ENCODE data around the gene KCNN2.
A peak's percentile ranks its signal among the peaks of the same experiment; 100 is the strongest.

KCNN2 gene

DNA sequence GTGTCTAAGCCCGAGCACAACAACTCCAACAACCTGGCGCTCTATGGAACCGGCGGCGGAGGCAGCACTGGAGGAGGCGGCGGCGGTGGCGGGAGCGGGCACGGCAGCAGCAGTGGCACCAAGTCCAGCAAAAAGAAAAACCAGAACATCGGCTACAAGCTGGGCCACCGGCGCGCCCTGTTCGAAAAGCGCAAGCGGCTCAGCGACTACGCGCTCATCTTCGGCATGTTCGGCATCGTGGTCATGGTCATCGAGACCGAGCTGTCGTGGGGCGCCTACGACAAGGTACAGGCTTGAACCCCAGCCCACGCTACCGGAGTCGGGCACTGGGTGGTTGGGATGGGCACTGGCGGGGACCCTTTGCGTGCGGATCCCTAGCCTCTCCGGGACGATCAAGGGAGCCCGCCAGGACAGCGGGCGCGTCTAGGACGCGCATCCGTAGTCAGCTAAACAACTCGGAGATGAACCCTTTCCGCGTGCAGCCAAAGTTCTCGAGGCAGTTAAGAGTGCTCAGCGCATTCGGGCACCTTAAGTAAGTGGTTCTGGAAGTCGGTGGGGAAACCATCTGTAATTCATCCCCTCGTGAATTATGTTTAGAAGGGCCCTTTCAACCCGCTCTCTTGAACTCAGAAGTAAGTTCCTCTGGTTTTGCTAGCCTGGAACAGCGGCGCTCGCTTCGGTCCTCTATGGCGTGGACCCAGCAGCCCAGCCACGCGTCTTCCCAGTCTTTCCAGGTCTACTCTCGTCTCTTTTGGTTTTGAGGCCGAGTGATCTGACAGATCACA lies 1.3 kb downstream of the KCNN2 start:
- no peak for DNase-seq

- no peak for DNase-seq
Measured at GRCh38 chr5:114363837-114364236, 2.0 kb downstream of the KCNN2 start.

- DNase-seq = no peak
Measured at GRCh38 chr5:114367029-114367428, 5.2 kb downstream of the KCNN2 start.

DNA sequence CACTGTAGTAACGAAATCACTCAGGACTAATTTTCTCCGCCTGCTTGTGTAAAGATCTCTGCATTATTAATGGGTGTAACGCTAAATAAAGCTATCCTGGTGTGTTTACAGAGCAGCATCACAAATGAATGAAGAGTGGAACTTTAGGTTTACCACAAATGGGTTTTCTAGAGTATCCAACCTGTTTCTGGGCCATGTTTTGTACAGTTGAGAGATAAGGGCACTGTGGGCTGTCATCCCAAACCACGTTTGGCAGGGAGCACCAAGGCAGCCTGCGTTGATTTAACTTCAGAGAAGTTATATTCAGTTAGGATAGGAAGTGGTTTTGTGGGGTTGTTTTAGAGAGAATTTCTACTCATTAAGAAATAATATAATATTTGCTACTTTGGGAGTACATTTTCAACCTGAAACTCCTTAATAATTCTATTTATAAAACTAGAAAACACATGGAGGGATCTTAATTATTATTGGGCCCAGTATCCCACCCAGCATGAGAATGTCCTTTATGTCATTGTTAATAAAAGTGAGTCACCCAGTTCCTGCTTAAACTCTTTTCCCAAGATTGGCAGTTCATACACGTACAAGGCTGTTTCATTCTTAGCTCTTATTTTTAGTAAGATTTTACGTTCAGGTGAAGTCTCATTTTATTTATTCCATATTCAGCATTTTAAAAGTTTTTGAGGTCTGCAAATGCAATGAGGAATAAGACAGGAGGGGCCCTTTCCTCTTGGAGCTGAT lies 8.0 kb downstream of the KCNN2 start:
- no peak for DNase-seq

- DNase-seq = no peak
Measured at GRCh38 chr5:114377050-114377844, 15.4 kb downstream of the KCNN2 start.

GRCh38 chr5:114377946-114378345 lies 16.1 kb downstream of the KCNN2 start:
- DNase-seq = no peak

GRCh38 chr5:114380721-114381120 lies 18.9 kb downstream of the KCNN2 start:
- DNase-seq = no peak

DNA sequence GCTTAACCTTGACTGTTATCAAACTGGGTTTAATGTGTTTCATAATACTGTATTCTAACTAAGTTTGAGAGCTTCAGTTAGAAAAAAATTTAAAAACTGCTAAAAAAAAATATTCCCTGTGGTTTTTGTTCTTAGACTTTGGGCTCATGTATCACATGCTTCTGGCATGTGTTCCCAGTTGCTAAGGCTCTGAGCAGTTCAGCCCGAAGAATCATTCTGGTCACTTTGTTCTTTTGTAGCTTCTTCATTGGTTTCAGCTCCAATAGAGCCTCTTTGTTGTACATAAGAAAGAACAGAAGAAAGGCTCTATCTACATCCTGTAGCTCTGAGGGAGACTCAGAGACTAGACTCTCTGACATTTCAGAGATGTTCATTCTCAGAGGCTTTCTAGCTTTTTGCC lies 25.6 kb downstream of the KCNN2 start:
- DNase-seq = no peak

GRCh38 chr5:114390431-114390830 lies 28.6 kb downstream of the KCNN2 start:
- no peak for DNase-seq

DNA sequence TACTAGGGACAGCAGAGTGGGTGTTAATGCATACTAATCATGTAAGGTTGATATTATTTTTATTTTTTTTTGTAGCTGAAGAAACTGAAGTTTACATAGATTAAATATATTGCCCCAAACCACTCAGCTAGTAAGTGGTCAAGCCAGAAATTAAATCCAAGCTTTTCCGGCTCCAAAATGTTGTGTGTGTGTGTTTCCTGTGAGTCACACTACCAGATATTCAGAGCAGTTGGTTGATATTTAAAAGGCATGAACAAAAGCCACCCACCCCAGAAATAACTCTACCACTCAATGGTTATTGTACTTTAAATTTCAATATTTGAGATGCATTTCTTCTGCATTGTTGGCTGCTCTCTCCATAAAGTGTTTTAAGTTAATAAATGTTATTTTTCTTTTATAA lies 29.5 kb downstream of the KCNN2 start:
- DNase-seq = no peak

GRCh38 chr5:114393159-114393558 lies 31.3 kb downstream of the KCNN2 start:
- no peak for DNase-seq

GRCh38 chr5:114402206-114402605 lies 40.3 kb downstream of the KCNN2 start:
- DNase-seq = no peak

DNA sequence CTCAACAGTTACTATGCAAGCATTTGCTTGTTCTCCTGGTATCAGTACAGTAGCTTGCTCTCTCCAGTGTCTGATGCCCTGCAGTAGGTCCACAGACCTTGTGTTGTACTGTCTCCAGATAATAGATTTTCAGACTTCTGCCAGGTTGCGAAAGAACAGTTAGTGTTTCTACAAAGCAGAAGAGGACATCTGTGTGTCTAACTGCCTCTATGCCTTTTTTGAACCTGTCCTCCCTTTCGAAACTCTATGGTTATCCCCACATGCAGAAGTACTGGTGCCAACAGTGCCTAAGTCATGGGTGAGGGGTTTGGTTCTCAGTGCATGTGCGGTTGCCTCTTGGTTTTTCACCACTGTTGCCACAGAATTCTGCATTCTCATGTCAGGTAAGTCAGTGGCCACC lies 45.9 kb downstream of the KCNN2 start:
- no peak for DNase-seq

- no peak for DNase-seq
Measured at GRCh38 chr5:114408847-114409246, 47.0 kb downstream of the KCNN2 start.

DNA sequence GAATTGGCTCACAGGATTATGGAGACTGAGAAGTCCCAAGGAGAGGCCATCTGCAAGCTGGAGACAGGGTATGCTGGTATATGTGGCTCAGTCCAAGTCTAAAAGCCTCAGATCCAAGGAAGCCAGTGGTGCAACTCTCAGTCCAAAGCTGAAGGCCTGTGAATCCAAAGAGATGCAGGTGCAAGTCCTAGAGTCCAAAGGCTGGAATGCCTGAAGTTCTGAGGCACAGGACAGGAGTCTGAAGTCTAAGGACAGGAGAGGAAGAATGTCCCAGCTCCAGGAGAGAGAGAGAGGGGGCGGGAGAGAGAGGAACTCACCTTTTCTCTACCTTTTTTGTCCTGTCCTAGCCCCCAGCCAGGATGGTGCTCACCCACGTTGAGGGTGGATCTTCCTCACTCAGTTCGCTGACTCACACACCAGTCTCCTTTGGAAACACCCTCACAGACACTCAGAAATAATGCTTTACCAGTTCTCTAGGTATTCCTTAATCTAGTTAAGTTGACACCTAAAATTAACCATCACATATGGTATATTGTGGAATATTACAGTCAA lies 49.6 kb downstream of the KCNN2 start:
- no peak for DNase-seq

DNA sequence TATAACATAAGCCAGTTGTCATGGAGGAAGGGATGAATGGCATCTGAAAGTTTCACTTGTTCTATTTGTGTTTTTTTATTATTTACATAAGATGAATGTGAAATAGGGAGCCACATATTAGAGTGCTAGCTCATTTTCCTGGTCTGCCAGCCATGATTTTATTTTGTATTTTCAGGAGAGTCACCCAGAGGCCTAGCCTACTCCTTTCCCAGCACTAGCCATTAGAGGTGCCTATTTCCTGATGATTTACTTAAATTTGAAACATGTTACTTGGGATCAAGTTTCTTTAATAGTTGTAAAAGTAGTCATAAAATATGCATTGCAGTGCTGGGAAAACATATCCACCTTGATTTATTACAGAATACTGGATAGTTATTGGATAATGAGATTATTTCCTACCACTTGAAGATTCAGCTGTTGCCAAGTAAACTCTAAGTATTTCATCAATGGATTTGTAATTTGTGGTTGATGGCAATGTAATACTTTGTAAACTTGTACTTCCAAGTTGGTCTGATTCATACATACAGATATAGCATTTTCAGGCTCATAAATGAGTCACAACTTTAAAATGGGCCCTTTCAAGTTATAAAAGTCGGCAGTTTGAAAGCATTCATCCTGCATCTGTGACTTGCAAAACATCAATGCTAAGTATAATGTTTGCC lies 50.8 kb downstream of the KCNN2 start:
- peak in 2 of 3 donors; percentile 8 to 46 for DNase-seq

- no peak for DNase-seq
Measured at GRCh38 chr5:114415760-114416159, 53.9 kb downstream of the KCNN2 start.

GRCh38 chr5:114416254-114416653 lies 54.4 kb downstream of the KCNN2 start:
- no peak for DNase-seq

DNA sequence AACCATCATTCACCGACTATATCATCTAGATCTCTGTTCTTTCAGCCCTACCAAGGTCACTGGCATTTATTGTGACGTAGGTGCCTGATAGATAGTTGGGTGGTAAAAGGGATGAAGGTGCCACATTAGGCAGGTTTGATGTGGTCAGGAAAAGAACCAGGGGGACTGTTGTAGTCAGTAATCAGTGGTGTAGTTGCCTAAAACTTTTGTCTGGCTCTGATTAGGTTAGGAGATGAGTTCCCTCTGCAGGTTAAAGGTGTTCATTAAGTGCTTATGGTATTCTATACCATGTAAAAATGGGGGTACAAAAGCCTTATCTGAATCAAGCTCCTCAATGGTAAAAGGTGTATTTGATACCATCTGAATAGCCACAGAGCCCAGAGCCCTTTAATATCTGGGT lies 55.6 kb downstream of the KCNN2 start:
- no peak for DNase-seq

GRCh38 chr5:114418176-114419066 lies 56.6 kb downstream of the KCNN2 start:
- peak; percentile 60 to 74 (median 72) for DNase-seq

DNA sequence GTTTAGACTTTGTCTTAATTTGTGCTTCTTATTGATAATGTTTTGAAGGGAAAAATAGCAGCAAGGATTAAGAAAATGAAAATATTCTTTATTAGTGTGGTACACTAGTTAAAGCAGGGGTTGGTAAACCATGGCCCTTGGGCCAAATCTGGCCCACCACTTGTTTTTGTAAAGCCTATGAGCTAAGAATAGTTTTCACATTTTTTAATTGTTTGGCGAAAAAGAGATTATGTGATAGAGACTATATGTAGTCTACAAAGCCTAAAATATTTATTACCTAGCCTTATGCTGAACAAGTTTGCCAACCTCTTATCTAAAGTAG lies 57.2 kb downstream of the KCNN2 start:
- DNase-seq = no peak

DNA sequence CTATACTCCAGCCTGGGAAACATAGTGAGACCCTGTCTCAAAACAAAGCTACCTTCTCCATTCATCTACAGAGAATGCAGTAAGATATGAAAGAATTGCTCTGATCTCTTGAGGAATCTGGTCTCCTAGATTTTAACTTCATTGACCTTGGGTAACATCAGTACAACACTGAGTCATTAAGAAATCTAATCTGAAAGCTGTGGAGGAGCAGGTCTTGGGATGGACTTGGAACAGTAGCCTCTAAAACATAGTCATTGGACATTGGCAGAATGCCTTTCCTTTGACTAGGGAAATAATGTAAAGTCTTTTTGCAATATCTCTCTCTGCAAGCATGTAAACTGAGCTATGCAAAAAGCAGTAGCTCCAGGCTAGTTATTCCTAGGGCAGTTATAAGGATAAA lies 58.1 kb downstream of the KCNN2 start:
- no peak for DNase-seq
